ENCODE measurements around the gene CFAP46.

The CFAP46 gene

GRCh38 chr10:132812520-132812919 lies 129.8 kb downstream of the CFAP46 start:
- TF ChIP-seq FOXP2 (optimal IDR thresholded peaks at IDR 0.05; ENCODE audit: borderline replicate concordance, extremely low read depth, extremely low read length, insufficient read depth) (no peak), SIN3A (IDR thresholded peaks at IDR 0.05; ENCODE audit: borderline replicate concordance, insufficient read depth, low read length) (no peak), TAF1 (IDR thresholded peaks at IDR 0.05; ENCODE audit: borderline replicate concordance, insufficient read depth, low read length) (no peak), REST (IDR thresholded peaks at IDR 0.05; ENCODE audit: insufficient read depth in 1 of 2, low read depth in 2 of 2, low read length in 2 of 2) (no peak), POLR2AphosphoS5 (IDR thresholded peaks at IDR 0.05; ENCODE audit: low read depth, low read length) (no peak)

GRCh38 chr10:132811891-132812481 lies 130.4 kb downstream of the CFAP46 start:
- no peak for TF ChIP-seq POLR2AphosphoS5 (IDR thresholded peaks at IDR 0.05; ENCODE audit: low read depth, low read length)
- TF ChIP-seq REST (IDR thresholded peaks at IDR 0.05; ENCODE audit: insufficient read depth in 1 of 2, low read depth in 2 of 2, low read length in 2 of 2), result no peak
- TF ChIP-seq FOXP2 (optimal IDR thresholded peaks at IDR 0.05; ENCODE audit: borderline replicate concordance, extremely low read depth, extremely low read length, insufficient read depth), result no peak
- no peak for TF ChIP-seq TAF1 (IDR thresholded peaks at IDR 0.05; ENCODE audit: borderline replicate concordance, insufficient read depth, low read length)
- TF ChIP-seq SIN3A (IDR thresholded peaks at IDR 0.05; ENCODE audit: borderline replicate concordance, insufficient read depth, low read length), result no peak

GRCh38 chr10:132810807-132811700 lies 131.3 kb downstream of the CFAP46 start:
- TF ChIP-seq POLR2AphosphoS5 (IDR thresholded peaks at IDR 0.05; ENCODE audit: low read depth, low read length) (no peak), REST (IDR thresholded peaks at IDR 0.05; ENCODE audit: insufficient read depth in 1 of 2, low read depth in 2 of 2, low read length in 2 of 2) (no peak), FOXP2 (optimal IDR thresholded peaks at IDR 0.05; ENCODE audit: borderline replicate concordance, extremely low read depth, extremely low read length, insufficient read depth) (no peak), SIN3A (IDR thresholded peaks at IDR 0.05; ENCODE audit: borderline replicate concordance, insufficient read depth, low read length) (no peak), TAF1 (IDR thresholded peaks at IDR 0.05; ENCODE audit: borderline replicate concordance, insufficient read depth, low read length) (no peak)

GRCh38 chr10:132810141-132810806 lies 132.1 kb downstream of the CFAP46 start:
- no peak for TF ChIP-seq FOXP2 (optimal IDR thresholded peaks at IDR 0.05; ENCODE audit: borderline replicate concordance, extremely low read depth, extremely low read length, insufficient read depth)
- no peak for TF ChIP-seq REST (IDR thresholded peaks at IDR 0.05; ENCODE audit: insufficient read depth in 1 of 2, low read depth in 2 of 2, low read length in 2 of 2)
- TF ChIP-seq SIN3A (IDR thresholded peaks at IDR 0.05; ENCODE audit: borderline replicate concordance, insufficient read depth, low read length), result no peak
- TF ChIP-seq POLR2AphosphoS5 (IDR thresholded peaks at IDR 0.05; ENCODE audit: low read depth, low read length), result no peak
- no peak for TF ChIP-seq TAF1 (IDR thresholded peaks at IDR 0.05; ENCODE audit: borderline replicate concordance, insufficient read depth, low read length)
